ENCODE measurements around the gene OPRM1. TPM values are rescaled to one million over a fixed set of nuclear protein-coding genes. Genes with fewer than 3 reads are reported as not detected.

Gene OPRM1
- total RNA-seq, 1 experiment from 2014 or later, result not detected

DNA sequence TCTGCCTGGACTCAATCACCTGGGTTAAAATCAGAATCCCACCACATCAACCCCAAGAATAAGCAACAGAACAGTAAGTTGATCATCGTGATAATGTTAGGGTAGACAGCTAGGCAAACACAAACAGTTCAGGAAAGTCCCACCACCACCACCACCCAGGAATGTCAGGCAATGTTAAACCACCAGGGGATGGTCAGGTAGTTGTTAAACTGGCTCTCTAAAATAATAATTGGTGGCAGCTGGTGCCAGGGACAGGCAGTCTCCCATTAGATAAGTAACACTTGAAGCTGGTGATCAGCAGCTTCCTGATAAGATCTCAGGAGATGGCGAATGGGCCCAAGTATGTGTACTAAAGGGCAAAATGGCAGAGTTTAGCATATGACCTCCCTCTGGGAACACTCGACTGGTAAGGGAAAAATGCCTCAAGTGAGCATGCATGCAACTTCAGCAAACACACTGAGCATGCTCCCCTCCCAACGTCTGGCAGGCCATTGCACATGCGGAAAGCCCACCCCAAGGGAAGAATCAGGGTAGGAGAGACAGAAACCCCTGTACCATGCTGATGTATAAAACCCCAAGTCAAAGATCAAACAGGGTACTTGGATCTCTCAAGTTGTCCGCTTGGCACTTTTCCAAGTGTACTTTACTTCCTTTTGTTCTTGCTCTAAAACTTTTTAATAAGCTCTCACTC is 250.9 kb downstream of the OPRM1 start:
- H3K36me3 Mint-ChIP-seq (ENCODE audit: insufficient read depth, unreplicated experiment), result no peaks in the 10 kb centered on the region
- Histone ChIP-seq H3K9me3 (no peaks in the 10 kb centered on the region), H3K27me3 (replicated peaks; ENCODE audit: control insufficient read depth, insufficient read depth, low read length) (no peaks in the 10 kb centered on the region), H3K4me1 (peaks cover 15% of the 10 kb centered on the region), H3K36me3 (ENCODE audit: control insufficient read depth, insufficient read depth, low read length) (no peaks in the 10 kb centered on the region), H3K4me3 (ENCODE audit: low read depth, low read length) (no peak overlapping the region)
- no peak for DNase-seq
- no peaks in the 10 kb centered on the region for H3K27me3 Mint-ChIP-seq (ENCODE audit: insufficient read depth, unreplicated experiment)
- peaks cover 13% of the 10 kb centered on the region for H3K9me3 Mint-ChIP-seq (ENCODE audit: unreplicated experiment)
- CTCF ChIA-PET, result interaction anchor here (0.7 kb wide), 1 partner anchor 12 kb away, joined by 5 read pairs; no protein-coding TSS in a partner anchor
- POLR2A ChIA-PET, result no interaction called here
- intact Hi-C loops (cut with micrococcal nuclease; ENCODE audit: unreplicated experiment), result no loop called here
- H3K27ac Mint-ChIP-seq (ENCODE audit: unreplicated experiment), result no peak overlapping the region
- TF ChIP-seq, protein P1, sequence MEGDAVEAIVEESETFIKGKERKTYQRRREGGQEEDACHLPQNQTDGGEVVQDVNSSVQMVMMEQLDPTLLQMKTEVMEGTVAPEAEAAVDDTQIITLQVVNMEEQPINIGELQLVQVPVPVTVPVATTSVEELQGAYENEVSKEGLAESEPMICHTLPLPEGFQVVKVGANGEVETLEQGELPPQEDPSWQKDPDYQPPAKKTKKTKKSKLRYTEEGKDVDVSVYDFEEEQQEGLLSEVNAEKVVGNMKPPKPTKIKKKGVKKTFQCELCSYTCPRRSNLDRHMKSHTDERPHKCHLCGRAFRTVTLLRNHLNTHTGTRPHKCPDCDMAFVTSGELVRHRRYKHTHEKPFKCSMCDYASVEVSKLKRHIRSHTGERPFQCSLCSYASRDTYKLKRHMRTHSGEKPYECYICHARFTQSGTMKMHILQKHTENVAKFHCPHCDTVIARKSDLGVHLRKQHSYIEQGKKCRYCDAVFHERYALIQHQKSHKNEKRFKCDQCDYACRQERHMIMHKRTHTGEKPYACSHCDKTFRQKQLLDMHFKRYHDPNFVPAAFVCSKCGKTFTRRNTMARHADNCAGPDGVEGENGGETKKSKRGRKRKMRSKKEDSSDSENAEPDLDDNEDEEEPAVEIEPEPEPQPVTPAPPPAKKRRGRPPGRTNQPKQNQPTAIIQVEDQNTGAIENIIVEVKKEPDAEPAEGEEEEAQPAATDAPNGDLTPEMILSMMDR (IDR thresholded peaks at IDR 0.05; ENCODE audit: insufficient read depth in 1 of 2, low read depth in 1 of 2, low read length in 1 of 2, severe bottlenecking in 1 of 2, unreplicated experiment in 1 of 2), result no peak
- BruUV-seq (replicated peaks), result no TSS peak
- H3K4me3 Mint-ChIP-seq (ENCODE audit: unreplicated experiment), result no peak overlapping the region
- peaks cover 13% of the 10 kb centered on the region for H3K4me1 Mint-ChIP-seq (ENCODE audit: low read depth, unreplicated experiment)

DNA sequence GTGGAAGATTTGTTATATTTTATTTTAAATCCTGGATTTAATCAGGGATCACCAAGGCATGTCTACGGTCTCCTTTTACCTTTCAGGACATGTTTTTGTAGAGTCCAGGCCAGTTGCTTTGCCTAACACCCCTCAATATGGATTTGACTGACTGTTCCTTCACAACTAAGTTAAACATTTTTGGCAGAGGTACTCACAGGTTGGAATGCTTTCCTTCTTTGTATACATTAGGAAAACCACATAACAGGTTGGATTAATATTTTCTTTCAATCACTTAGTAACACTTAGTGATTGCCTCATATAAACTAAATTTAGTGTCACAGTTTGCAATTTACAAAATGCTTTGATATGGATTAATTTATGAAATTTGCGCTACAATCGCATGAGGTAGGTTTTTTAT is 253.0 kb downstream of the OPRM1 start:
- no TSS peak for BruUV-seq (replicated peaks)
- TF ChIP-seq, protein P1 (IDR thresholded peaks at IDR 0.05; ENCODE audit: insufficient read depth in 1 of 2, low read depth in 1 of 2, low read length in 1 of 2, severe bottlenecking in 1 of 2, unreplicated experiment in 1 of 2), result no peak
- no peaks in the 10 kb centered on the region for H3K36me3 ChIP-seq (ENCODE audit: control insufficient read depth, insufficient read depth, low read length)
- ChIA-PET POLR2A (interaction anchor here (0.5 to 0.6 kb wide), 2 partner anchors 27 to 926 kb away, joined by 4 to 5 read pairs; no protein-coding TSS in a partner anchor), CTCF (no interaction called here)
- intact Hi-C loops (cut with micrococcal nuclease; ENCODE audit: unreplicated experiment), result loop anchor here (2.0 kb wide), 1 partner anchor 51 kb away; no protein-coding TSS in a partner anchor
- peaks cover 15% of the 10 kb centered on the region for H3K4me1 ChIP-seq
- no peaks in the 10 kb centered on the region for H3K9me3 ChIP-seq
- no peak for DNase-seq
- no peaks in the 10 kb centered on the region for H3K27me3 ChIP-seq (replicated peaks; ENCODE audit: control insufficient read depth, insufficient read depth, low read length)
- H3K27ac Mint-ChIP-seq (ENCODE audit: unreplicated experiment), result no peak overlapping the region
- peaks cover 13% of the 10 kb centered on the region for H3K4me1 Mint-ChIP-seq (ENCODE audit: low read depth, unreplicated experiment)
- no peaks in the 10 kb centered on the region for H3K36me3 Mint-ChIP-seq (ENCODE audit: insufficient read depth, unreplicated experiment)
- H3K27me3 Mint-ChIP-seq (ENCODE audit: insufficient read depth, unreplicated experiment), result no peaks in the 10 kb centered on the region
- H3K4me3 ChIP-seq (ENCODE audit: low read depth, low read length), result no peak overlapping the region
- peaks cover 13% of the 10 kb centered on the region for H3K9me3 Mint-ChIP-seq (ENCODE audit: unreplicated experiment)
- H3K4me3 Mint-ChIP-seq (ENCODE audit: unreplicated experiment), result no peak overlapping the region

DNA sequence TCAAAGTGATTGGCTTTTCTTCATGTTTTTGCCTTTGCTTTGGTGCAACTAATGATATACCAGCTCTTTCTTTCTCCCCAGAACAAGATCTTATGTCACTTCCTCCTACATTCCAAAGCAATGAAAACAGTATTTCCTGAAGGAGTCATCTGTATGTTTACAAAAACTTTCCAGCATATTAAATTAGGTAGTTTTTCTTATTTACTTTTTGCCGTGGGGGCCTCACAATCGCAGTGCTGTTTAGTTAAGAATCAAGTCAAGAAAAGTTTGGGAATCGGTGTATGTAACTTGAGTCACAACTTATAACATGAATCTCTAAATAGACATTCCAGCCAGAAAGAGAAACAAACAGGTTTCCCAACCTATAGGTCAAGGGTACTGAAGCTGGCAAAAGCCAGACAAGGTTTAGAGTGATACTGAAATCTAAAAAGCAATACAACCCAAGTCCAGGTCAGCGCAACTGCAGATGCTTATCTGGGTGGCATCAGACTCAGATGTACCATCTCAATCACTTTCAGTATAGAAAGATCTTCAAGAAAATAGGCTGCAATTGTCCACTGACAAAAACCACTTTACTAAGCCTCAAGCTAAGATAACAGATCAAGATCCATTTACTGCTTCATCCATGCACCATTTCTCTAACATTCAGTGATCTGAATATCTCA is 253.9 kb downstream of the OPRM1 start:
- TF ChIP-seq, protein P1 (IDR thresholded peaks at IDR 0.05; ENCODE audit: insufficient read depth in 1 of 2, low read depth in 1 of 2, low read length in 1 of 2, severe bottlenecking in 1 of 2, unreplicated experiment in 1 of 2), result no peak
- no TSS peak for BruUV-seq (replicated peaks)
- intact Hi-C loops (cut with micrococcal nuclease; ENCODE audit: unreplicated experiment), result loop anchor here (2.0 kb wide), 1 partner anchor 50 kb away; no protein-coding TSS in a partner anchor
- POLR2A ChIA-PET, result interaction anchor here (0.5 to 0.6 kb wide), 2 partner anchors 26 to 925 kb away, joined by 4 to 5 read pairs; no protein-coding TSS in a partner anchor
- Mint-ChIP-seq H3K36me3 (ENCODE audit: insufficient read depth, unreplicated experiment) (no peaks in the 10 kb centered on the region), H3K27me3 (ENCODE audit: insufficient read depth, unreplicated experiment) (no peaks in the 10 kb centered on the region), H3K4me1 (ENCODE audit: low read depth, unreplicated experiment) (peaks cover 19% of the 10 kb centered on the region), H3K27ac (ENCODE audit: unreplicated experiment) (peak overlapping the region; percentile 32), H3K4me3 (ENCODE audit: unreplicated experiment) (peak overlapping the region; percentile 26), H3K9me3 (ENCODE audit: unreplicated experiment) (peaks cover 13% of the 10 kb centered on the region)
- CTCF ChIA-PET, result no interaction called here
- Histone ChIP-seq H3K36me3 (ENCODE audit: control insufficient read depth, insufficient read depth, low read length) (no peaks in the 10 kb centered on the region), H3K4me1 (peaks cover 25% of the 10 kb centered on the region), H3K4me3 (ENCODE audit: low read depth, low read length) (no peak overlapping the region), H3K9me3 (no peaks in the 10 kb centered on the region), H3K27me3 (replicated peaks; ENCODE audit: control insufficient read depth, insufficient read depth, low read length) (no peaks in the 10 kb centered on the region)
- peak in 1 of 2 experiments; percentile 12 for DNase-seq

All from Caco-2 (cell line).